ENCODE data around the gene MC3R.
"Not testable (repeated sequence)": the region's sequence is repeated elsewhere in the genome, so short reads cannot be mapped to it uniquely, and the experiment has no call there.

DNA sequence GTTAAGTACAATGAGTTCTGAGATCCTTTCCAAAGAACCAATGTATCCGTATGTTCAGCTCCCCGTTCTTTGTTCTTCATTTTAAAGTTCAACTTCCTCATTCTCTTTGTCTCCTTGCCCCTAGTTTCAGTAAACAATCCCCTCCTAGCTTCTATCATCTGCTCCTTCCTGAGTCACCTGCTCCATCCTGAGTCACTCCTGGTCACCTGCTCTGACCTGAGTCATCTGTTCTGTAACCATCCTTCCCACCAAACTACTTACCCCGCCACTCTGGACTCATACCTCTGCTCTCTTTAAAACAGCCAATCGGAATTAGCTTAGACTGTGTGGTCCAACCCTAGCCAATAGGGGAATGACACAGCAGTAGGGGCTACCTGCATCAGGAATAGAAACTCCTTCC, 27.3 kb upstream of the MC3R start:
- TF ChIP-seq, protein P1, sequence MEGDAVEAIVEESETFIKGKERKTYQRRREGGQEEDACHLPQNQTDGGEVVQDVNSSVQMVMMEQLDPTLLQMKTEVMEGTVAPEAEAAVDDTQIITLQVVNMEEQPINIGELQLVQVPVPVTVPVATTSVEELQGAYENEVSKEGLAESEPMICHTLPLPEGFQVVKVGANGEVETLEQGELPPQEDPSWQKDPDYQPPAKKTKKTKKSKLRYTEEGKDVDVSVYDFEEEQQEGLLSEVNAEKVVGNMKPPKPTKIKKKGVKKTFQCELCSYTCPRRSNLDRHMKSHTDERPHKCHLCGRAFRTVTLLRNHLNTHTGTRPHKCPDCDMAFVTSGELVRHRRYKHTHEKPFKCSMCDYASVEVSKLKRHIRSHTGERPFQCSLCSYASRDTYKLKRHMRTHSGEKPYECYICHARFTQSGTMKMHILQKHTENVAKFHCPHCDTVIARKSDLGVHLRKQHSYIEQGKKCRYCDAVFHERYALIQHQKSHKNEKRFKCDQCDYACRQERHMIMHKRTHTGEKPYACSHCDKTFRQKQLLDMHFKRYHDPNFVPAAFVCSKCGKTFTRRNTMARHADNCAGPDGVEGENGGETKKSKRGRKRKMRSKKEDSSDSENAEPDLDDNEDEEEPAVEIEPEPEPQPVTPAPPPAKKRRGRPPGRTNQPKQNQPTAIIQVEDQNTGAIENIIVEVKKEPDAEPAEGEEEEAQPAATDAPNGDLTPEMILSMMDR (IDR thresholded peaks at IDR 0.05; ENCODE audit: insufficient read depth, low read depth, low read length) = not testable (repeated sequence)
- not testable (repeated sequence) for TF ChIP-seq EZH2 (IDR thresholded peaks at IDR 0.05; ENCODE audit: insufficient read depth, low read length)
